HCT116 (cell line): ENCODE results near the gene CADPS. TPM values are rescaled to one million over a fixed set of nuclear protein-coding genes. Genes with fewer than 3 reads are reported as not detected.

Experiments used
- ATAC-seq: fragments of 200-7000 bp; cut with Tn5 transposase; 2 replicates; pipeline ENCODE4 v1.9.1; 2020; ENCODE audit warnings: mild to moderate bottlenecking, moderate library complexity
- BruUV-seq: library from RNA; stranded (reverse); fragments of 400-500 nt; replicated peaks from 2 replicates; lab custom pipeline; 2021; lab: Mats Ljungman, UMichigan
- CTCF ChIA-PET: fragments of 300-600 bp; sonication (Branson Sonifier 250); formaldehyde crosslinking; loops from one replicate; lab custom pipeline; 2021; ENCODE audit warnings: antibody characterized with exemption; lab: Charles Lee
- POLR2A ChIA-PET: fragments of 300-600, 350-600 bp; sonication (Branson Sonifier 250); formaldehyde crosslinking; loops from one replicate; lab custom pipeline; 2021; ENCODE audit warnings: antibody characterized with exemption; lab: Charles Lee
- RAD21 ChIA-PET, 2 experiments: fragments of 300-600 bp; sonication (Branson Sonifier 250); formaldehyde crosslinking; loops; one replicate each; lab custom pipeline; 2023; ENCODE audit warnings: low total read pairs in 2 of 2; ENCODE audit not compliant: uncharacterized antibody in 2 of 2, unreplicated experiment in 2 of 2, low non-redundant PET in 1 of 2; lab: Charles Lee
- DNase-seq: peaks from one replicate; pipeline ENCODE4 v3.0.0-alpha.2; 2010; ENCODE audit warnings: low read depth, low spot score
- H2AFZ ChIP-seq: fragments of 200-600 bp; shearing (Covaris generic), sonication (generic); 2 replicates; pipeline ENCODE4 v1.6.1; 2017; ENCODE audit warnings: low read depth, mixed run types, mixed read lengths, antibody characterized with exemption, low read length; ENCODE audit not compliant: poor library complexity, severe bottlenecking
- H3K27ac ChIP-seq: 2 replicates; pipeline ENCODE4 v1.5.1; 2012; ENCODE audit warnings: low read depth, low read length
- H3K27me3 ChIP-seq: fragments of 200-600 bp; sonication (generic); 2 replicates; pipeline ENCODE4 v1.6.1; 2016; ENCODE audit warnings: mixed run types, low read length, mixed read lengths; ENCODE audit not compliant: insufficient read depth
- H3K36me3 ChIP-seq, 2 experiments: fragments of 200-500 bp in 1 of 2; fragments of 200-600 bp in 1 of 2; sonication (Bioruptor generic) in 1 of 2; sonication (generic) in 1 of 2; 2 replicates each; pipeline versions ENCODE4 v1.5.1 to v1.6.1; 2014 to 2016; ENCODE audit warnings: low read length in 2 of 2, inconsistent platforms in 1 of 2, mixed read lengths in 1 of 2, mixed run types in 1 of 2; ENCODE audit not compliant: insufficient read depth in 2 of 2, control insufficient read depth in 1 of 2
- H3K4me1 ChIP-seq, 2 experiments: fragments of 200-600 bp in 1 of 2; sonication (generic) in 1 of 2; 2 replicates each; pipeline versions ENCODE4 v1.5.1 to v1.6.1; 2012 to 2017; ENCODE audit warnings: low read length in 2 of 2, inconsistent platforms in 1 of 2, mild to moderate bottlenecking in 1 of 2, mixed read lengths in 1 of 2, mixed run types in 1 of 2, moderate library complexity in 1 of 2; ENCODE audit not compliant: insufficient read depth in 2 of 2, control insufficient read depth in 1 of 2
- H3K4me2 ChIP-seq: fragments of 200-600 bp; sonication (generic); 2 replicates; pipeline ENCODE4 v1.6.1; 2017; ENCODE audit warnings: mixed run types, low read length, mixed read lengths
- H3K4me3 ChIP-seq, 2 experiments: fragments of 200-600 bp in 1 of 2; sonication (generic) in 1 of 2; replicated peaks in 1 of 2; 2 replicates each; pipeline ENCODE4 v1.5.1; 2011 to 2016; ENCODE audit warnings: low read length in 2 of 2, control low read depth in 1 of 2, low read depth in 1 of 2, mild to moderate bottlenecking in 1 of 2, mixed read lengths in 1 of 2, mixed run types in 1 of 2
- H3K79me2 ChIP-seq: fragments of 200-600 bp; sonication (generic); 2 replicates; pipeline ENCODE4 v1.6.1; 2017; ENCODE audit warnings: mild to moderate bottlenecking, mixed run types, low read length, moderate library complexity, mixed read lengths; ENCODE audit not compliant: insufficient read depth
- H3K9ac ChIP-seq: fragments of 200-600 bp; sonication (generic); 2 replicates; pipeline ENCODE4 v1.6.1; 2016; ENCODE audit warnings: low read length, mixed read lengths
- H3K9me2 ChIP-seq: fragments of 200-600 bp; sonication (generic), shearing (Covaris generic); 2 replicates; pipeline ENCODE4 v1.6.1; 2017; ENCODE audit warnings: mixed run types, mild to moderate bottlenecking, moderate library complexity; ENCODE audit not compliant: insufficient read depth
- H3K9me3 ChIP-seq, 2 experiments: fragments of 200-500 bp in 1 of 2; fragments of 200-600 bp in 1 of 2; sonication (Bioruptor generic) in 1 of 2; sonication (generic) in 1 of 2; 2 replicates each; pipeline ENCODE4 v1.6.1; 2014 to 2017; ENCODE audit warnings: low read length in 2 of 2, mixed read lengths in 2 of 2, inconsistent platforms in 1 of 2, low read depth in 1 of 2, mild to moderate bottlenecking in 1 of 2, mixed run types in 1 of 2, moderate library complexity in 1 of 2; ENCODE audit not compliant: control insufficient read depth in 1 of 2, insufficient read depth in 1 of 2
- H4K20me1 ChIP-seq: fragments of 200-600 bp; sonication (generic), shearing (Covaris generic); 2 replicates; pipeline ENCODE4 v1.6.1; 2017; ENCODE audit warnings: mixed run types, mild to moderate bottlenecking, moderate library complexity; ENCODE audit not compliant: insufficient read depth
- ATF3 ChIP-seq: IDR thresholded peaks from 2 replicates; pipeline ENCODE4 v1.6.1; 2012
- CBX3 ChIP-seq: IDR thresholded peaks from 2 replicates; pipeline ENCODE4 v1.6.1; 2012; ENCODE audit warnings: low read depth
- EZH2 ChIP-seq: fragments of 200-600 bp; sonication (generic); IDR thresholded peaks from 2 replicates; pipeline ENCODE4 v1.6.1; 2017; ENCODE audit warnings: antibody characterized with exemption, mixed run types
- EZH2phosphoT487 ChIP-seq: fragments of 200-600 bp; IDR thresholded peaks from 2 replicates; pipeline ENCODE4 v1.6.1; 2018; ENCODE audit warnings: antibody characterized with exemption, borderline replicate concordance
- FOSL1 ChIP-seq: IDR thresholded peaks from 2 replicates; pipeline ENCODE4 v1.6.1; 2012; ENCODE audit warnings: low read depth
- POLR2A ChIP-seq: IDR thresholded peaks from 2 replicates; pipeline ENCODE4 v1.7.0; 2011; ENCODE audit warnings: borderline replicate concordance; ENCODE audit not compliant: insufficient read depth, insufficient read length; ENCODE audit errors: extremely low read depth
- RAD21 ChIP-seq: IDR thresholded peaks from 2 replicates; pipeline ENCODE4 v1.6.1; 2012; ENCODE audit warnings: low read depth, mild to moderate bottlenecking
- SIN3A ChIP-seq: IDR thresholded peaks from 2 replicates; pipeline ENCODE4 v1.6.1; 2012; ENCODE audit warnings: low read depth
- SRF ChIP-seq: IDR thresholded peaks from 2 replicates; pipeline ENCODE4 v1.6.1; 2012; ENCODE audit warnings: low read depth
- YY1 ChIP-seq: IDR thresholded peaks from 2 replicates; pipeline ENCODE4 v1.6.1; 2011; ENCODE audit warnings: low read length, low read depth, moderate library complexity, mild to moderate bottlenecking; ENCODE audit not compliant: insufficient replicate concordance; ENCODE audit errors: extremely low read depth
- ZBTB33 ChIP-seq: IDR thresholded peaks from 2 replicates; pipeline ENCODE4 v1.6.1; 2011; ENCODE audit warnings: mild to moderate bottlenecking, low read length, moderate library complexity; ENCODE audit not compliant: insufficient replicate concordance; ENCODE audit errors: extremely low read depth
- ZFX ChIP-seq: fragments of 450-650 bp; IDR thresholded peaks from 2 replicates; pipeline ENCODE4 v1.6.1; 2017
- ZNF274 ChIP-seq: fragments of 200-500 bp; sonication (Bioruptor generic); IDR thresholded peaks from 2 replicates; pipeline ENCODE4 v1.6.1; 2014; ENCODE audit warnings: mild to moderate bottlenecking, low read depth, low read length, inconsistent platforms
- intact Hi-C: fragments of 100-400 bp; cut with micrococcal nuclease; formaldehyde crosslinking; loops from 2 replicates; pipeline ENCODE4 v1.10.0; 2022
- total RNA-seq: library from RNA; stranded (reverse); gene quantifications from one replicate; pipeline ENCODE4 v1.2.1, GENCODE V29; 2021; ENCODE audit not compliant: unreplicated experiment
- TF ChIP-seq, protein P1 (sequence below): IDR thresholded peaks from 2 replicates; pipeline ENCODE4 v1.6.1; 2012; ENCODE audit warnings: low read depth

The CADPS gene
- total RNA-seq, 1 experiment from 2014 or later: not detected

GRCh38 chr3:62795978-62796657, 79.1 kb downstream of the CADPS start:
- Histone ChIP-seq H3K79me2 (no peaks in the 10 kb centered on the region), H3K9me3 (no peaks in the 10 kb centered on the region), H3K9ac (no peak overlapping the region), H3K4me2 (no peak overlapping the region), H3K36me3 (no peaks in the 10 kb centered on the region), H3K9me2 (no peaks in the 10 kb centered on the region), H3K4me3 (no peak overlapping the region), H2AFZ (no peak overlapping the region), H3K27me3 (no peaks in the 10 kb centered on the region), H3K27ac (no peak overlapping the region), H4K20me1 (no peaks in the 10 kb centered on the region)
- no TSS peak for BruUV-seq
- intact Hi-C loops: no loop called here
- no peak for ATAC-seq
- no peak for DNase-seq
- RAD21 ChIA-PET: no interaction called here
- POLR2A ChIA-PET: no interaction called here
- CTCF ChIA-PET: no interaction called here
- TF ChIP-seq ATF3: no peak
- no peak for TF ChIP-seq SIN3A
- TF ChIP-seq ZNF274: no peak
- no peak for TF ChIP-seq YY1
- no peak for TF ChIP-seq ZFX
- TF ChIP-seq, all 23 proteins: peak for 0
- H3K4me1 ChIP-seq: no peaks in the 10 kb centered on the region

- ChIA-PET RAD21 (no interaction called here), POLR2A (no interaction called here), CTCF (no interaction called here)
- no peak overlapping the region for H3K27ac ChIP-seq
- ATAC-seq (no peak), DNase-seq (no peak)
- no TSS peak for BruUV-seq
- H3K4me3 ChIP-seq: no peak overlapping the region
- no peak overlapping the region for H3K9ac ChIP-seq
- H3K4me2 ChIP-seq: no peak overlapping the region
- H4K20me1 ChIP-seq: no peaks in the 10 kb centered on the region
- intact Hi-C loops: no loop called here
- H2AFZ ChIP-seq: no peak overlapping the region
- no peaks in the 10 kb centered on the region for H3K27me3 ChIP-seq
- no peaks in the 10 kb centered on the region for H3K36me3 ChIP-seq
- no peaks in the 10 kb centered on the region for H3K79me2 ChIP-seq
- no peaks in the 10 kb centered on the region for H3K9me2 ChIP-seq
- TF ChIP-seq YY1 (no peak), EZH2 (no peak), ZNF274 (no peak), CBX3 (no peak), SRF (no peak), ZBTB33 (no peak), SIN3A (no peak), FOSL1 (no peak), POLR2A (no peak), EZH2phosphoT487 (no peak), RAD21 (no peak)
- TF ChIP-seq, protein P1, sequence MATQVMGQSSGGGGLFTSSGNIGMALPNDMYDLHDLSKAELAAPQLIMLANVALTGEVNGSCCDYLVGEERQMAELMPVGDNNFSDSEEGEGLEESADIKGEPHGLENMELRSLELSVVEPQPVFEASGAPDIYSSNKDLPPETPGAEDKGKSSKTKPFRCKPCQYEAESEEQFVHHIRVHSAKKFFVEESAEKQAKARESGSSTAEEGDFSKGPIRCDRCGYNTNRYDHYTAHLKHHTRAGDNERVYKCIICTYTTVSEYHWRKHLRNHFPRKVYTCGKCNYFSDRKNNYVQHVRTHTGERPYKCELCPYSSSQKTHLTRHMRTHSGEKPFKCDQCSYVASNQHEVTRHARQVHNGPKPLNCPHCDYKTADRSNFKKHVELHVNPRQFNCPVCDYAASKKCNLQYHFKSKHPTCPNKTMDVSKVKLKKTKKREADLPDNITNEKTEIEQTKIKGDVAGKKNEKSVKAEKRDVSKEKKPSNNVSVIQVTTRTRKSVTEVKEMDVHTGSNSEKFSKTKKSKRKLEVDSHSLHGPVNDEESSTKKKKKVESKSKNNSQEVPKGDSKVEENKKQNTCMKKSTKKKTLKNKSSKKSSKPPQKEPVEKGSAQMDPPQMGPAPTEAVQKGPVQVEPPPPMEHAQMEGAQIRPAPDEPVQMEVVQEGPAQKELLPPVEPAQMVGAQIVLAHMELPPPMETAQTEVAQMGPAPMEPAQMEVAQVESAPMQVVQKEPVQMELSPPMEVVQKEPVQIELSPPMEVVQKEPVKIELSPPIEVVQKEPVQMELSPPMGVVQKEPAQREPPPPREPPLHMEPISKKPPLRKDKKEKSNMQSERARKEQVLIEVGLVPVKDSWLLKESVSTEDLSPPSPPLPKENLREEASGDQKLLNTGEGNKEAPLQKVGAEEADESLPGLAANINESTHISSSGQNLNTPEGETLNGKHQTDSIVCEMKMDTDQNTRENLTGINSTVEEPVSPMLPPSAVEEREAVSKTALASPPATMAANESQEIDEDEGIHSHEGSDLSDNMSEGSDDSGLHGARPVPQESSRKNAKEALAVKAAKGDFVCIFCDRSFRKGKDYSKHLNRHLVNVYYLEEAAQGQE: no peak
- H3K9me3 ChIP-seq: no peaks in the 10 kb centered on the region
- H3K4me1 ChIP-seq: no peaks in the 10 kb centered on the region
Measured at GRCh38 chr3:62793946-62794345, 81.3 kb downstream of the CADPS start.
